GM19035 (cell line): ENCODE results near the gene CPT1A.

Source experiments
- ATAC-seq: cut with Tn5 transposase; IDR thresholded peaks from one replicate; pipeline ENCODE4 v1.9.1; 2021; ENCODE audit not compliant: unreplicated experiment

CPT1A gene

GRCh38 chr11:68854273-68854958 lies 12.7 kb upstream of the CPT1A start:
- ATAC-seq: no peak

DNA sequence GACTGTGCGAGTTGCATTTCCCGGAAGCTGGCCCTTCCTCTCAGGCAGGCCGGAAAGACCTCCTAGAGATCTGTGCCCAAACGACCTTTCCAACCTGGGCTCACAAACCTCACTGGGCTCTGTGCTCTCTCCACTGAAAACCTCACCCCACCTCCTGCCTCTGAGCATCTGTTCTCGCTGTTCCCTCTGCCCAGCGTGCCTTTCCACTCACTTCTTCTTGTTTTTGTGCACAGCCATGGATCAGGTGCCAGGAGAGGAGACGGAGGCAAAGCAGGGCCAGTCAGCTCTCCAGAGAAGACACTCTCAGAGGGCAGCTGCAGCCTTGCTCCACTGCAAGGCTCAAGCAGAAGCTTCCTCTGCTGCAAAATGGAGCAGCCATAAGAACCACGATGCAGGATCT lies 10.9 kb upstream of the CPT1A start:
- ATAC-seq: no peak

GRCh38 chr11:68848429-68848828 lies 6.7 kb upstream of the CPT1A start:
- ATAC-seq: no peak

DNA sequence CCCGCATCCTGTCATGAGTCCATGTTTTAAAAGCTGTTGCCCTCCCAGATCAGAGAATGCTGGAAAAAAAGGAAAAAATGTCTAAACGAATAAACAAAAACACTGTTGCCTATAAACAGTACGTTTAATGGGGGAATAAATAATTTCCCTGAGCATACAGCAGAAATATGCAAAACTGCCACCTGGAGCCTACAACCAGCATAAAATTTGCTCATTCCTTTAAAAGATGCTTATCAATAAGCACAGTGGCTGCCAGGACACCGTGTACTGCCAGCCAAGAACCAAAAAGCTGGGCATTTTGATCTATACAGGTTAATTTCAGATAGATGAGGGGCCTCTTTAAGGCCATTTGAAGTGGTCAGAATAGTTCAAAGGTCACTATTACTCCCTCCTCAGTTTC lies 5.7 kb upstream of the CPT1A start:
- ATAC-seq: no peak

DNA sequence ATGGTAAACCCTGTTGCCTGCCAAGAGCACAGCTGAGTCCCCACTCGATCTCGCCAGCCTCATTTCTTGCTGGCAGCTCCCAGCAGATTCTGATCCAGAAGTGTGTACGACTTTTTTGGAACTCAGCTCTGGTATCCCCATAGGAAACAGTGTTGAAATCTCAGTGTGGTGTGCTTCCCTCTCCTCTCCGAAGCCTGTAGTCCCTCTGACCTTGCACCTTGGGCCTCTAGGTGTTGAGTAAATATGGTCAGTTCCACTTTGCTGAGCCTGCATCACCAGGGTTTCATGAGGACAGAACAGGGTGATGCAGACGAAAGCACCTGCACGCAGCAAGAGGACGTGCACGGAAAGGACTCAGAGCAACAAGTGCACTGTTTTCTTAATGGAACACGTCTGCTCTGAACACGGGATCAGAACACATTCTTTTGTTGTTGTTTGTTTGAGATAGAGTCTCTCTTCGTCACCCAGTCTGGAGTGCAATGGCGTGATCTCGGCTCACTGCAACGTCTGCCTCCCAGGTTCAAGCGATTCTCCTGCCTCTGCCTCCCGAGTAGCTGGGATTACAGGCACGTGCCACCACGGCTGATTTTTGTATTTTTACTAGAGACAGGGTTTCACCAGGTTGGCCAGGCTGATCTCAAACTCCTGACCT lies 3.8 kb upstream of the CPT1A start:
- ATAC-seq: no peak

DNA sequence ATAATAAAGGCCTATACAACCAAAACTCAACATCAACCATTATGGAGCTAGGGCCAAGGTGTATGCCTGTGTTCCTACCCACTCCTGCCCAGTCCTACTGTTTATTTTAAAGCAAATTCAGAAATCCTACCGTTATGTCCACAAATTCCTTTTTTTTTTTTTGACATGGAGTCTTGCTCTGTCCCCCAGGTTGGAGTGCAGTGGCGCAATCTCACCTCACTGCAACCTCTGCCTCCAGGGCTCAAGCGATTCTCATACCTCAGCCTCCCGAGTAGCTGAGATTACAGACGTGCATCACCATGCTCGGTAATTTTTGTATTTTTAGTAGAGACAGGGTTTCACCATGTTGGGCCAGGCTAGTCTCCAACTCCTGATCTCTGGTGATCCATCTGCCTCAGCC lies 3.1 kb upstream of the CPT1A start:
- no peak for ATAC-seq

GRCh38 chr11:68844376-68844775 lies 2.7 kb upstream of the CPT1A start:
- ATAC-seq: no peak

DNA sequence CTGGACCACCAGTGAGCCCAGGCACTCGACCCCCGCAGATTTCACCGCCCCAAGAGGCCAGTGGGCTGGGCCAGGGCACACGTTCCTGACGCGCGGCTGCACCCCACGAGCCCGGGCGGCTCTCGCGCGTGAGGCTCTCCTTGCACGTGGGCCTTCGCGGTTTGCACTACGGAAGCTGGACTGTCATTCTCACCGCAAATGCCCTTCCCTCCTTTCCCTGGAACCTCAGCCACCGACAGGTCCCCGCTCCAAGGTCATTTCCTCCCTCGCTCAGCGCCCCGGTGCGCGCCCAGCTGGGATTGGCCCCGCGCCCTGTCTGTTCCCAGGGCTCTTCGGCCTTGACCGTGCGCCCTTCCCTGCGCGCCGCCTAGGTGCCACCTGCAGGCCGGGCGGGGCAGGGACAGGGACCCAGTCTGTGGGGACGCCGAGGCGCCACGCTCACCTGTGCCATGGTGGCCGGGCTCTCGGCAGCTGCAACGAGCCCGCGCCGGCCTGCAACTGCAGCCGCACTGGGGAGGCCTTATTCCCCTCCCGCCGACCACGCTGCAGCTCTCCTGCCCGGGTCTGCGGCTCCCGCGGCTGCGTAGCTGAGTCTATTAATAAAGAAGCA lies 2.1 kb upstream of the CPT1A start:
- peak; percentile 27 for ATAC-seq

- no peak for ATAC-seq
These were observed 1.4 kb upstream of the CPT1A start for GRCh38 chr11:68843052-68843561.

- no peak for ATAC-seq
These were observed 823 bp upstream of the CPT1A start for GRCh38 chr11:68842427-68843051.

DNA sequence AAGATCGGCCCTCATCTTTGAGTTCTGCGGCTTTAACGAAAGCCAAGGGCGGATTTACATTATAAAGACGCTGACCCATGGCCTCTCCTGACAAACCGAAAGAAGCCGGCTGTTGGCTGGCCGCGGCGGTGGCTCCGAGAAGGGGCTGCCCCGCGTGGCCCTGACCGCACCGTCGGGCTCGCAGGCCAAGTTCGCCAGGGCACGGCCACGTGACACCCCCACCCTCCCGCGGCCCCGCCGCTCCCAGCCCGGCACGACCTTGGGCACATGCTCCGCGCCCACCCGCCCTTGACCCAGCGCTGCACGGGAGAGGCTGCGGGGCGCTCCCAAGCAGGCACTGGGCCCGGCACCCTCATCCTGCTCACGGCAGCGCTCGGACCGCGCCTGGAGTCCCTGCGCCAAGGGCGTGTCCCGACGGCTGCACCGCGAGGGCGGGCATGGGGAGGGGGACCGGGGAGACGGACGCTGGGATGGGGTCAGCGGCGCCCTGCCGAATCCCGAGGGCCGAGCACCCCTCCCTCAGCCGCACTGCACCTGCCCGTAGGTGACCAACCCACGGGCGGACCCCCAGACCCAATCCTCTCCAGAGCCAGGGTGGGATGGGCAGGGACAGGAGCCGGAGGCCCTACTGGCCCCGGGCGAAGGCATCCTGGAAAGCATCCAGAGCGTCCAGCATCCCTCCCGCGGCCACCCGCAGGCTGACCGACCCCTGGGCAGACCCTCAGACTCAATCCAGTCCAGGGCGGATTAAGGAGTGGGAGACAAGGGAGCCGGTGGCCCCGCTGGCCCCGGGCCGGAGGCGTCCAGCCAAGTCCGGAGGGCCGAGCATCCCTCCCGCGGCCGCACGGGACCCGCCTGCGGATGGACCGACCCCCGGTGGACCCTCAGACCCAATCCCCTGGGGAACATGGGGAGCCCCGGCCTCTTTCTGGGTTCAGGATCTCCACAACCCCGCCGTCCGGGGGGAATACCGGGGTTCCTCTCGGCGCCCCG lies 759 bp downstream of the CPT1A start:
- ATAC-seq: peak; percentile 24

DNA sequence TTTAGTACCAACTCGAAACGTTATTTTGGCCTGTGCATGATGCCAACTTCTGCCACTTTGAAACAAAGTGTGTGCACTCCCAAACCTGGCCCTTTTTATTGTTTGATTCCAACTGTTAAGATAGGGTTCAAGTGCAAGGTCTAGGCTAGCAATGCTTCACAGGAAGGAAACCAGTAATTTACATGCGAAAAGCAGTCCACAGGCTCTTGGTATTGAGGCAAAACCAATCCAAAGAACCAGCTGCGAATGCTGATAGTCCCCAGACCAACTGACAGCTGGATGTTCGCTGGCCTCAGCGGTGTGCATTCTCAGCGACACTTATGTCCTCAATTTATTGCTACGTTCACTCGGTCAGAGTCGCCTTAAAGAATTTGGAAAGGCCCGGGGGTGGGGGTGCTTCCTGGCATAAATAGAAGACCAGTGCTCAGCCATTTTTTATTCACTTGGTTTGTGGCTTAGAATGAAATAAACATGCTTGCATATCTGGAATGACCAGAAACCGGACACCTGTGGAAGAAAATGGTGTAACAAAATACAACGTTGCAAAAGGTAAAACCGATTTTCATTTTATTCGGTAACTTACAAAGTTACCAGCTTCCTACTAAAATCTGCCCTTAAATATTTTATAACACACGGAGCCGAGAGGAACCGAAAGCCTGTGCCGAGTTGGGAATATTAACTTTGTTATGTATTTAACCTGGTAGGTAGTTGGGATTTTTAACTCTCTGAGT lies 1.6 kb downstream of the CPT1A start:
- ATAC-seq: peak; percentile 17

- ATAC-seq: peak; percentile 39
These were observed 2.5 kb downstream of the CPT1A start for GRCh38 chr11:68839054-68839865.

- no peak for ATAC-seq
These were observed 3.1 kb downstream of the CPT1A start for GRCh38 chr11:68838572-68838964.

DNA sequence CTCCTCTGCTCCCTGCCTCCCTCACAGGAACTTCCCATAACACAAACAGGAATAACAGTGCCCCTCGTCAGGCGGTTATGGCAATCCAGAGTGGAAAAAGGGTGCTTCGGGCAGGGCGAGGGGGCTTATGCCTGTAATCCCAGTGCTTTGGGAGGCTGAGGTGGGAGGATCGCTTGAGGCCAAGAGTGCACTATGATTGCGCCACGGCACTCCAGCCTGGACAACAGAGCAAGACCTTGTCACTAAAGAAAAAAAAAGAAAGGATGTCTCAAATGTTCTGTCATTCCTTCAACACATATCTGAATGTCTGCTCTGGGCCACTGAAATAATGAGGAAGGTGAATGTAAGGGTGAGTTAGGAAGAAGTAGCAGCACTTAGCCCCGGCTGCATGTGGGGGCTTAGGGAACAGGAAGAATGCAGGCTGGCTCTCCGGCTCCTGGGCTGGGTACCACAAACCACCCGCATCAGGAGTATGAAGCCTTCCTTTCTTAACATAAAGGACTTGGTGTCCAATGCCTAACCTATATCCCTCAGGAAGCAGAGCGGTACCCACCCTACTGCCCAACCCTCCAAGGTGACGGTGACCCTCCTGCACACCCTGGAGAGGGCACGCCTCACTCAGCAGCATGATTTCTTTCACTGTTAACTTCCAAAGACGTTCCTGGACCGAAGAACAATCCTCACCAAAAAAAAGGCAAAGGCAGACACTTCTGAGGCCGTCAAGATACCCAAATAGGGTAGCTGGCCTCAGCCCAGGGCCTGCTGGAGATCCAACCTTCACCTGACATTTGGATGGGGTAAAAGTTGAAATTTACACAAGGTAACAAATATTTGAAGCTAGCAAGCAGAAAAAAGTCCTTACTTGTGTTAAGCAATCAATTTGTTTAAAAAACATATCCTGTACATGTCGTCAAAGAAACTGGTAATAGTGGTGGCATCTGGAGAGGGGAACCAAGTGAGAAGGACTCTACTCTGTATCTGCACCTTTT lies 3.8 kb downstream of the CPT1A start:
- no peak for ATAC-seq

DNA sequence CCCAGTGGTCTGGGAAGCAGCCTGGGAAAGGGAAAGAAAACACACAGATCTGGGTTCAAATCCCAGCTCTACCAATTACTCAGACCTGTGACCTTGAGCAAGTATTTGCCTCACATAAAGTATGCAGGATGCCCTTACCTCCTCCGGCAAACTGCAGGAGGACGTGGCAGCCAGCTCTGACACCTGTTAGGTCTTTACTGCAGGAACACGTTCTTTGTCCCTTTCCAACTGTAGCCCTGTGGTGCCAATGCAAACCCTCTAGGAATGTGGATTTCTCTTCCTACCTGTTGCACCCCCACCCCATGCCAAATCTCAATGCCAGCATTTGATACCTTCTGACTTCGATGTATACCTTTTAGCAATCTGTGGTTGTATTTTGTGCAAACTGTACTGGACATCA lies 6.0 kb downstream of the CPT1A start:
- ATAC-seq: no peak

DNA sequence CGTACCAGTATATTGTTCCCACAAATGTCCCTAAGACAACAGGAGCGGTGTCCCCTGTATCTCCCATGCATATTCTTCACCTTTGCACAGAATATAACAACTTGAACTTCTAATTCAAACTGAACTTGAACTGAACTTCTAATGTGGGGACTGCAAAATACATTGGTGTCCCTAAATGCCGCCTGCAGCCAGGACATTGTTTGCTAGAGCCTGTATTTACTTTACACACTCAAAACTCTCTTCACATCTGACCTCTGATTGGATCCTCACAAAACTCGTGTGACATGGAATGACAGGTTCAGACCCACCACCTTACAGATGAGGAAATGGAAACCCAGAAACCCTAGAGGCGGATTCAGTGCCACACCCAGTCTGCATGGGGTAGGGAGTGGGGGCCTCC lies 6.4 kb downstream of the CPT1A start:
- no peak for ATAC-seq
